GM23338 (cell line): ENCODE data around the gene TTYH3. TPM values are rescaled to one million over a fixed set of nuclear protein-coding genes. Genes with fewer than 3 reads are reported as not detected.

Experiments used
- ATAC-seq: fragments of 200-7000 bp; cut with Tn5 transposase; 3 replicates; pipeline ENCODE4 v1.9.1; 2020
- DNase-seq: peaks from one replicate; pipeline ENCODE4 v3.0.0-alpha.2; 2015; ENCODE audit warnings: low spot score
- H2AFZ ChIP-seq: fragments of 200-600 bp; sonication (generic); 2 replicates; pipeline ENCODE4 v1.8.0; 2016; ENCODE audit warnings: antibody characterized with exemption, mild to moderate bottlenecking, moderate library complexity
- H3F3A ChIP-seq: fragments of 200-600 bp; sonication (generic); replicated peaks from 2 replicates; pipeline ENCODE4 v1.8.0; 2017; ENCODE audit warnings: antibody characterized with exemption, mixed run types, low read depth
- H3K27ac ChIP-seq: fragments of 200-600 bp; sonication (generic); 2 replicates; pipeline ENCODE4 v1.6.1; 2016; ENCODE audit warnings: low read depth
- H3K27me3 ChIP-seq: fragments of 200-600 bp; sonication (generic); 2 replicates; pipeline ENCODE4 v1.8.0; 2016; ENCODE audit warnings: mild to moderate bottlenecking, mixed run types, moderate library complexity; ENCODE audit not compliant: insufficient read depth
- H3K36me3 ChIP-seq: fragments of 200-600 bp; sonication (generic); 2 replicates; pipeline ENCODE4 v1.8.0; 2016; ENCODE audit warnings: mild to moderate bottlenecking; ENCODE audit not compliant: insufficient read depth
- H3K4me1 ChIP-seq: fragments of 200-600 bp; sonication (generic); 2 replicates; pipeline ENCODE4 v1.8.0; 2016; ENCODE audit warnings: mild to moderate bottlenecking, moderate library complexity; ENCODE audit not compliant: insufficient read depth
- H3K4me2 ChIP-seq: fragments of 200-600 bp; sonication (generic); 2 replicates; pipeline ENCODE4 v1.7.1; 2017; ENCODE audit warnings: mixed run types
- H3K4me3 ChIP-seq: fragments of 200-600 bp; sonication (generic); 2 replicates; pipeline ENCODE4 v1.6.1; 2016; ENCODE audit warnings: mixed run types
- H3K79me2 ChIP-seq: fragments of 200-600 bp; sonication (generic); replicated peaks from 2 replicates; pipeline ENCODE4 v1.8.0; 2017; ENCODE audit warnings: mild to moderate bottlenecking; ENCODE audit not compliant: insufficient read depth
- H3K9me2 ChIP-seq: fragments of 200-600 bp; sonication (generic); 2 replicates; pipeline ENCODE4 v1.8.0; 2017; ENCODE audit not compliant: insufficient read depth
- H4K20me1 ChIP-seq: fragments of 200-600 bp; sonication (generic); replicated peaks from 2 replicates; pipeline ENCODE4 v1.8.0; 2017; ENCODE audit warnings: mild to moderate bottlenecking; ENCODE audit not compliant: insufficient read depth
- H3K27ac Mint-ChIP-seq: 2 replicates; pipeline ENCODE4 v1.8.0; 2020; ENCODE audit warnings: inconsistent platforms, mild to moderate bottlenecking, moderate library complexity, mixed read lengths
- H3K27me3 Mint-ChIP-seq: 3 replicates; pipeline ENCODE4 v1.8.0; 2022; ENCODE audit warnings: low read depth, mild to moderate bottlenecking, moderate library complexity, mixed read lengths, inconsistent platforms; ENCODE audit not compliant: insufficient read depth, poor library complexity
- H3K36me3 Mint-ChIP-seq: 3 replicates; pipeline ENCODE4 v1.8.0; 2021; ENCODE audit warnings: low read depth, mild to moderate bottlenecking, inconsistent platforms, moderate library complexity, mixed read lengths
- H3K4me1 Mint-ChIP-seq: 3 replicates; pipeline ENCODE4 v1.8.0; 2020; ENCODE audit warnings: mild to moderate bottlenecking, inconsistent platforms, mixed read lengths
- H3K4me3 Mint-ChIP-seq: 3 replicates; pipeline ENCODE4 v1.8.0; 2021; ENCODE audit warnings: moderate library complexity, mild to moderate bottlenecking, inconsistent platforms, mixed read lengths
- H3K9me3 Mint-ChIP-seq: 3 replicates; pipeline ENCODE4 v1.8.0; 2020; ENCODE audit warnings: moderate library complexity, mild to moderate bottlenecking, inconsistent platforms, mixed read lengths
- CREB1 ChIP-seq: fragments of 250-450 bp; sonication (Bioruptor Pico); IDR thresholded peaks from 2 replicates; pipeline ENCODE4 v1.5.0; 2020; ENCODE audit warnings: low read depth, mild to moderate bottlenecking, moderate library complexity
- EZH2 ChIP-seq: fragments of 200-600 bp; sonication (generic); IDR thresholded peaks from one replicate; pipeline ENCODE4 v1.8.0; 2017; ENCODE audit warnings: antibody characterized with exemption, mild to moderate bottlenecking, low read depth; ENCODE audit not compliant: unreplicated experiment
- EZH2phosphoT487 ChIP-seq: fragments of 200-600 bp; sonication (generic); IDR thresholded peaks from one replicate; pipeline ENCODE4 v1.8.1; 2018; ENCODE audit warnings: antibody characterized with exemption; ENCODE audit not compliant: unreplicated experiment
- JUNB ChIP-seq: IDR thresholded peaks from one replicate; pipeline ENCODE4 v1.6.1; 2016; ENCODE audit warnings: antibody characterized with exemption; ENCODE audit not compliant: unreplicated experiment
- NANOG ChIP-seq: IDR thresholded peaks from 2 replicates; pipeline ENCODE4 v1.6.1; 2016; ENCODE audit warnings: antibody characterized with exemption, borderline replicate concordance
- POLR2AphosphoS5 ChIP-seq: IDR thresholded peaks from 2 replicates; pipeline ENCODE4 v1.6.1; 2016; ENCODE audit warnings: antibody characterized with exemption, low read depth
- REST ChIP-seq: IDR thresholded peaks from one replicate; pipeline ENCODE4 v1.6.1; 2018; ENCODE audit warnings: antibody characterized with exemption; ENCODE audit not compliant: unreplicated experiment
- STAT1 ChIP-seq: IDR thresholded peaks from one replicate; pipeline ENCODE4 v1.6.1; 2016; ENCODE audit warnings: antibody characterized with exemption; ENCODE audit not compliant: unreplicated experiment
- ZNF114 ChIP-seq: fragments of 250-450 bp; sonication (Bioruptor Pico); IDR thresholded peaks from 2 replicates; pipeline ENCODE4 v1.5.0; 2020; ENCODE audit warnings: mild to moderate bottlenecking, moderate library complexity
- ZNF331 ChIP-seq: fragments of 250-450 bp; sonication (Bioruptor Pico); IDR thresholded peaks from 2 replicates; pipeline ENCODE4 v1.5.0; 2020; ENCODE audit warnings: low read depth, mild to moderate bottlenecking, moderate library complexity
- ZNF462 ChIP-seq: fragments of 250-450 bp; sonication (Bioruptor Pico); IDR thresholded peaks from 2 replicates; pipeline ENCODE4 v1.5.0; 2020; ENCODE audit warnings: mild to moderate bottlenecking, moderate library complexity
- polyA plus RNA-seq: library from polyadenylated mRNA; unstranded; fragments of >200 nt; fragmentation: Nextera tagmentation; extraction: Ambion mirVana; gene quantifications from 2 replicates; pipeline ENCODE4 v1.2.1, GENCODE V29; 2016
- total RNA-seq: library from RNA; depleted of rRNA; stranded (reverse); fragments of >200 nt; shearing (Covaris generic); gene quantifications from 2 replicates; pipeline ENCODE4 v1.2.3, GENCODE V29; 2014
- TF ChIP-seq, protein P1 (sequence below), 2 experiments: fragments of 200-600 bp in 1 of 2; sonication (generic) in 1 of 2; conservative IDR thresholded peaks; 2 replicates each; pipeline versions ENCODE4 v1.5.1 to v1.6.1; 2016 to 2017; ENCODE audit warnings: antibody characterized with exemption in 2 of 2, low read depth in 2 of 2, mild to moderate bottlenecking in 2 of 2, moderate library complexity in 1 of 2
- TF ChIP-seq, protein P2 (sequence below): IDR thresholded peaks from 2 replicates; pipeline ENCODE4 v1.6.1; 2016; ENCODE audit warnings: antibody characterized with exemption

Gene TTYH3
- total and polyA plus RNA-seq, 2 experiments from 2014 or later: 59.6 to 126 TPM

DNA sequence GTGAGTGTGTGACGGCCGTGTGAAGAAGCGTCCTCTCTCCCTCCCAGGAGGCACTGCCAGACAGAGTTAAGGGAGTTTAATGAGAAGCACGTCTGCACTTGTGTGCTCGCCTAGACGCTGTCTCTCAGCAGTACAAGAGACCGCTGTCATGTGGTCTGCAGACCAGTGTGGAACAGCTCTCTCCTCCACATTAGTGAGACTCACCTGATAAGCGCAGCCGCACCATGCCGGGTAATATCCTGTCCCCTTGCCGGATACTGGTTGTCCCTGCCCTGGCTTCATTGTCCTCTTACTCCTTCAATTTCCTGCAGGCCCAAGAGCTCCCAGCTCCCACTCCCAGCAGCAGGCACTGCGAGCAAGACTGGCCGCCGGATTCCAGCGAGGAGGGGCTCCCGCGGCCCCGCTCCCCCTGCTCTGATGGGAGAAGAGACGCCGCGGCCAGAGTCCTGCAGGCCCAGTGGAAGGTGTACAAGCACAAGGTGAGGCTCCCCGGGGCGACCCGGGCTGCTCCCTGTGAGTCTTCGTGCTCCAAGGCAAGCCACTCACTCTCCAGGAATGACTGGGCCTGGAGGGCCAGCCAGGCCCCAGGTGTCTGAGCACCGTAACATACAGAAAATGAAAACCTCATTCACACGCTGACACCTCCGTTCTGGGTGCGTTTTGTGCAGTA, 33.5 kb upstream of the TTYH3 start:
- Mint-ChIP-seq H3K36me3 (no peaks in the 10 kb centered on the region; the same call in 2 of the 3 replicates), H3K4me3 (no peak overlapping the region), H3K27me3 (peaks cover 9% of the 10 kb centered on the region), H3K9me3 (no peaks in the 10 kb centered on the region), H3K4me1 (no peaks in the 10 kb centered on the region; the same call in 2 of the 3 replicates), H3K27ac (no peak overlapping the region)
- Histone ChIP-seq H3K9me2 (no peaks in the 10 kb centered on the region), H3F3A (0 out of 2 replicates have a peak, but pooled peaks cover 7% of the 10 kb centered on the region), H3K36me3 (no peaks in the 10 kb centered on the region), H3K79me2 (no peaks in the 10 kb centered on the region), H3K4me1 (no peaks in the 10 kb centered on the region), H3K27ac (no peak overlapping the region; the same call in 1 of the 2 replicates), H3K4me2 (no peak overlapping the region), H2AFZ (no peak overlapping the region), H4K20me1 (no peaks in the 10 kb centered on the region), H3K4me3 (no peak overlapping the region), H3K27me3 (no peaks in the 10 kb centered on the region)
- no peak for DNase-seq
- TF ChIP-seq NANOG (no peak), JUNB (no peak), CREB1 (CRISPR knock-in tag) (no peak), ZNF331 (CRISPR knock-in tag) (no peak), EZH2phosphoT487 (no peak), ZNF114 (no peak), EZH2 (no peak), REST (no peak), POLR2AphosphoS5 (no peak), ZNF462 (CRISPR knock-in tag) (no peak), STAT1 (no peak)
- TF ChIP-seq, protein P1, sequence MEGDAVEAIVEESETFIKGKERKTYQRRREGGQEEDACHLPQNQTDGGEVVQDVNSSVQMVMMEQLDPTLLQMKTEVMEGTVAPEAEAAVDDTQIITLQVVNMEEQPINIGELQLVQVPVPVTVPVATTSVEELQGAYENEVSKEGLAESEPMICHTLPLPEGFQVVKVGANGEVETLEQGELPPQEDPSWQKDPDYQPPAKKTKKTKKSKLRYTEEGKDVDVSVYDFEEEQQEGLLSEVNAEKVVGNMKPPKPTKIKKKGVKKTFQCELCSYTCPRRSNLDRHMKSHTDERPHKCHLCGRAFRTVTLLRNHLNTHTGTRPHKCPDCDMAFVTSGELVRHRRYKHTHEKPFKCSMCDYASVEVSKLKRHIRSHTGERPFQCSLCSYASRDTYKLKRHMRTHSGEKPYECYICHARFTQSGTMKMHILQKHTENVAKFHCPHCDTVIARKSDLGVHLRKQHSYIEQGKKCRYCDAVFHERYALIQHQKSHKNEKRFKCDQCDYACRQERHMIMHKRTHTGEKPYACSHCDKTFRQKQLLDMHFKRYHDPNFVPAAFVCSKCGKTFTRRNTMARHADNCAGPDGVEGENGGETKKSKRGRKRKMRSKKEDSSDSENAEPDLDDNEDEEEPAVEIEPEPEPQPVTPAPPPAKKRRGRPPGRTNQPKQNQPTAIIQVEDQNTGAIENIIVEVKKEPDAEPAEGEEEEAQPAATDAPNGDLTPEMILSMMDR (conservative IDR thresholded peaks at IDR 0.05; ENCODE audit: low read depth in 2 of 2): no peak
- TF ChIP-seq, protein P2, sequence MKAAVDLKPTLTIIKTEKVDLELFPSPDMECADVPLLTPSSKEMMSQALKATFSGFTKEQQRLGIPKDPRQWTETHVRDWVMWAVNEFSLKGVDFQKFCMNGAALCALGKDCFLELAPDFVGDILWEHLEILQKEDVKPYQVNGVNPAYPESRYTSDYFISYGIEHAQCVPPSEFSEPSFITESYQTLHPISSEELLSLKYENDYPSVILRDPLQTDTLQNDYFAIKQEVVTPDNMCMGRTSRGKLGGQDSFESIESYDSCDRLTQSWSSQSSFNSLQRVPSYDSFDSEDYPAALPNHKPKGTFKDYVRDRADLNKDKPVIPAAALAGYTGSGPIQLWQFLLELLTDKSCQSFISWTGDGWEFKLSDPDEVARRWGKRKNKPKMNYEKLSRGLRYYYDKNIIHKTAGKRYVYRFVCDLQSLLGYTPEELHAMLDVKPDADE: no peak
- ATAC-seq: no peak
